ENCODE results near the gene GJC1. TPM values are rescaled to one million over a fixed set of nuclear protein-coding genes. Genes with fewer than 3 reads are reported as not detected.

The GJC1 gene
- total RNA-seq, 4 donors from 2014 or later: 7.4 to 32.3 (median 14.5) TPM

GRCh38 chr17:44774271-44775135 lies 55.6 kb downstream of the GJC1 start:
- peak; percentile 35 for ATAC-seq (ENCODE audit: low FRiP score)

GRCh38 chr17:44773140-44773539 lies 56.9 kb downstream of the GJC1 start:
- ATAC-seq (ENCODE audit: low FRiP score) (no peak), DNase-seq (ENCODE audit: low spot score) (no peak)
- no peak for TF ChIP-seq CTCF (IDR thresholded peaks at IDR 0.05)

More at GRCh38 chr17:44774271-44775135, 55.6 kb downstream of the GJC1 start:
- TF ChIP-seq CTCF (IDR thresholded peaks at IDR 0.05): peak in 2 of 3 donors; percentile 80 to 94
- peak; percentile 97 for DNase-seq (ENCODE audit: low spot score)

- no peak for TF ChIP-seq CTCF (IDR thresholded peaks at IDR 0.05)
- ATAC-seq (ENCODE audit: low FRiP score) (no peak), DNase-seq (ENCODE audit: low spot score) (no peak)
Measured at GRCh38 chr17:44772308-44773045, 57.6 kb downstream of the GJC1 start.

GRCh38 chr17:44770166-44770925 lies 59.7 kb downstream of the GJC1 start:
- ATAC-seq (ENCODE audit: low FRiP score) (no peak), DNase-seq (ENCODE audit: low spot score) (no peak)
- no peak for TF ChIP-seq CTCF (IDR thresholded peaks at IDR 0.05)

- no peak for TF ChIP-seq CTCF (IDR thresholded peaks at IDR 0.05)
- no peak for DNase-seq (ENCODE audit: low spot score)
- ATAC-seq (ENCODE audit: low FRiP score): no peak
Measured at GRCh38 chr17:44769647-44770084, 60.4 kb downstream of the GJC1 start.

GRCh38 chr17:44769230-44769629 lies 60.9 kb downstream of the GJC1 start:
- ATAC-seq (ENCODE audit: low FRiP score) (no peak), DNase-seq (ENCODE audit: low spot score) (no peak)
- no peak for TF ChIP-seq CTCF (IDR thresholded peaks at IDR 0.05)
